Limb (tissue), 2 donors: ENCODE results near the gene THSD7A.
A peak's percentile ranks its signal among the peaks of the same experiment; 100 is the strongest.

Experiments
- DNase-seq, 2 donors: peaks; one replicate each; pipeline ENCODE4 v3.0.0-alpha.2; 2016; ENCODE audit errors: extremely low spot score in 2 of 2

Gene THSD7A

DNA sequence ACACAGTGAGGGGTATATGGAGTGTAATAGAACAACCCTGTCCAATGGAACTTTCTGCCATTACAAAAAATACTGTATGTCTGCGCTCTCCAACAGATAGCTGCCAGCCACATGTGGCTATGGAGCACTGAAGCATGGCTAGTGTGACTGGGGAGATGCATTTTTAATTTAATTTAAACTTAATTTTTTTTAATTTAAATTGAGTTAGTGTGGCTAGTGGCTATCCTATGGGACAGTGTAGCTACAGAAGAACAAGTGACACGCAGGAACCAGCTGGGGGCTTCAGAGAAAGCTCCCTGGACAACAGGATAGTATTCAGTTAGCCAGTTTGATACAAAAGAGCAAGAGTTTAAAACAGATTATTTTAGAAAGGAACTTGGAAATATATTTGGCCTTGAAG lies 408.0 kb downstream of the THSD7A start:
- no peak for DNase-seq

DNA sequence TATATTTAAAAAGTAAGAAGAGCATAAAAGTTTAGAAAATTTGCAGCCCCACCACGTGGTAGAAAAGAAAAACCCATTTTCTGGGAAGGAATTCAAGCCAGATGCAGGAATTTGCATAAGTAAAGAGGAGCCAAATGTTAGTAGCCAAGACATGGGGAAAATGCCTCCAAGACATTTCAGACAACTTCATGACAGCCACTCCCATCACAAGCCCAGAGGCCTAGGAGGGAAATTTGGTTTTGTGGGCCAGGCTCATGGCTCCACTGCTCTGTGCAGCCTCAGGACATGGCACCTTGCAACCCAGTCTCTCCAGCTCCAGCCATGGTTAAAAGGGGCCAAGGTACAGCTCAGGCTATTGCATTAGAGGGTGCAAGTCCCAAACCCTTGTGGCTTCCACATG lies 411.9 kb downstream of the THSD7A start:
- DNase-seq: no peak

- DNase-seq: no peak
Measured at GRCh38 chr7:11416641-11417458, 415.1 kb downstream of the THSD7A start.

DNA sequence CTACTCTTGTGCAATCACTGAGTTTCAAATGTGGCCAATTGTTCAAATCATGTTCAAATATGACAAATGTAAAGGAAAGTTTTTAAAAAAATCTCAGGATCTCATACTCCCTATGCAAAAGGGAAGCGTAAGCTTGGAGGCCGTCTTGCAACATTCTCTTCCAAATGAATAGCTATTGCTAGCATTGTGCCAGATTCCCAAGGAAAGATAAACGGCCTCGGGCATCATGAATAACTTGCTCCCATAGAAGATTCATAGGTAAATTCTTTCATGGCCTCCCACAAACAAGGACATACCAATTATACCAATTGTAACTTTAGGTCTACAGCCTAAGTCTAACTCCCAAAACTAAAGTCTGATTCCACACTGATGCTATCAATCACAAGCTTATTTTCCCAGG lies 416.9 kb downstream of the THSD7A start:
- no peak for DNase-seq

GRCh38 chr7:11413901-11414300 lies 418.1 kb downstream of the THSD7A start:
- DNase-seq: no peak

- DNase-seq: no peak
Measured at GRCh38 chr7:11412036-11412435, 420.0 kb downstream of the THSD7A start.

- DNase-seq: no peak
Measured at GRCh38 chr7:11410656-11411644, 421.0 kb downstream of the THSD7A start.

- no peak for DNase-seq
Measured at GRCh38 chr7:11404355-11404754, 427.6 kb downstream of the THSD7A start.

DNA sequence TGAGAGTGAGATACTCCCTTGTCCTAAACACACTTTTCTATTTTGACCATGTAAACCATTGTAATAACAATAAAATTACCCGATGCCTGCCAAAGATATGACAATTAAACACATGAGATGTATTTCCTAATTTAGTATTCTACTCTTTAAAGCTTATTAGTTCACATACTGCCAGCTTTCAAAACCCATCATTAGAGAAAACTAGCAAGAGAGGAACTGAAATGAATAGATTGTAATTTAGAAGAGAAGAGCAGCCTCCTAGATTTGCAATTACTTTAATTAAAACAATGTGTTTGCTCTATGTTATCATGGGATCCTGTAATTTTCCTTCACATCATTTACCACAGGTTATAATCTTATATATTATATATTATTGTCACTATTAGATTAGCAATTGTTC lies 428.2 kb downstream of the THSD7A start:
- DNase-seq: no peak

DNA sequence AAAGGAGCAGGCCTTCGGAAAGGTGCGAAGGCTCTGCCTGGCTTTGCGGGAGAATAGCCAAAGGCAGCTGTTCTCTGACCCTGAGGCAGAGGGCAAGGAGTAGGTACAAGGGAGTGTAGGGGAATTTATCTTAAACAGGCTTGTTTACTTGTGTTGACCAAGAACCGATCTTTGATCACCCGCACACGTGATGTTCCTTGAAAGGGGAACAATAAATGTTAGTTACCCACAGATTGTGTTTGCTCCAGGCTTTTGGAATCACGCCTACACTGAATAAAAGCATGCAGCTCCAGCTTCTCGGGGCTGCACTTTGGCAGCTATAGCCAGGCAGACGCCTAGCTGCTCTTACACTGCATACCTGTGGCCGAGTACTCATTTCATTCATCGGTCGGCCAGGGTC lies 437.6 kb downstream of the THSD7A start:
- no peak for DNase-seq

DNA sequence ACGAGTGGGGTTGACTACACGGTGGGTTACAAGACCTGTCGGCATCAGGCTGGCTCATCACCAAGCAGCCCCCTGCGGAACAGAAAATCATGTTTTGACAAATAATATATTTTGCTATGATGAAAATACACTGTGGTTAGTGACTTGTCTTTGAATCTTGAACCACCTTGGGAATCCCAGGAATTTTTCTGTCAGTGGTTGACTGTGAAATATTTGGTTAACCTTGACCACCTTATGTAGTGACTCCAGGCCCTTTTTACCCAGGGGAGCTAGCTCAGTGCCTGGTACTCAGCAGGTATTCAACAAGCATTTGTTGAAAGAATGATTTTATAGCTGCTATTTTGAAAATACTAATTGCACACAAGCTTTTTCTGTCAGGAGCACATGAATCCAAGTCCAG lies 452.4 kb downstream of the THSD7A start:
- no peak for DNase-seq

DNA sequence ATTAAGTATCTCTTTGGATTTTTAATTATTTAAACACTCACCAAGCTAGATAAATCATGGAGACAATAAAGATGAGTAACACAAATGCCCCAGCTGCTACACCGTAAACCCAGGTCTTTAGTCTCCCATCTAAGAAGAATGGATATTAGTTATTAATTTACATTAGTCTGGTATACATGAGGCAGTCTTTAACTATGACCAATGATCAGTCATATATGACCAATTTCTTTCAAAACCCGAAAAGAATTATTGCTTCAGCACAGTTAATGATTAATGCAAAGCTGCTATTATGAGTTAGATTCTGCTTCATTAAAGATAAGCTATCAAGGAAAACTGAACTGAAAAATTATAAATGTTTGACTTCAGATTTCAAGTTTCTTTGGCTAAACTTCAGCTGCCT lies 455.5 kb downstream of the THSD7A start:
- DNase-seq: no peak

GRCh38 chr7:11374629-11375028 lies 457.4 kb downstream of the THSD7A start:
- DNase-seq: no peak

DNA sequence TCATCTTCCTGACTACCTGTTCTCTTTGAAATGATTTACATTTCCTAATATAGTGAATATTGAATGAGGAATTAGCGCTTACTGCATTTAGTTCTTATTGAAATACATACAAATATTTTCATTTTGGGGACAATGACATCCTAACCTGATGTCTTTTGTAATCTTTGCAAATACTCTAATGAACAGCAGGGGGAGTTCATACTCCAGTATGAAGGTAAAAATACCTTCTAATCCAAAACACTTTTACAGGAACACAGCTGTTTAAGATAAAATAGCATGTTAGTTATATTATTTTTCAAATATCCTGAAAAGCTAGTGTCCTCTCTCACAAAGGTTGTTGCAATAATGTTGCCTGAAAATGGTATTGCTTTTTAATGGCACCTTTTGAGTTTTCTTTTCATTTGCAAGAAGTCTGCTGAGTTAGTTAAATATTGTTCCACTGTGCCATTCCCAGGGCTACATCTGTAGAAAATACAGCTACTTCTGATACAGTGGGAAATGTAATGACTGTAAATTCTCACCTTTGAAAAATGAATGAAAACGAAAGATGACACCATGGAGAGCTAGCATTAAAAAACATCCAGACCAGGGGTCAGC lies 458.4 kb downstream of the THSD7A start:
- DNase-seq: no peak

GRCh38 chr7:11369696-11370095 lies 462.3 kb downstream of the THSD7A start:
- no peak for DNase-seq

- DNase-seq: no peak
Measured at GRCh38 chr7:11366118-11366517, 465.9 kb downstream of the THSD7A start.

- no peak for DNase-seq
Measured at GRCh38 chr7:11358637-11359036, 473.4 kb downstream of the THSD7A start.

GRCh38 chr7:11355399-11356005 lies 476.5 kb downstream of the THSD7A start:
- DNase-seq: no peak

DNA sequence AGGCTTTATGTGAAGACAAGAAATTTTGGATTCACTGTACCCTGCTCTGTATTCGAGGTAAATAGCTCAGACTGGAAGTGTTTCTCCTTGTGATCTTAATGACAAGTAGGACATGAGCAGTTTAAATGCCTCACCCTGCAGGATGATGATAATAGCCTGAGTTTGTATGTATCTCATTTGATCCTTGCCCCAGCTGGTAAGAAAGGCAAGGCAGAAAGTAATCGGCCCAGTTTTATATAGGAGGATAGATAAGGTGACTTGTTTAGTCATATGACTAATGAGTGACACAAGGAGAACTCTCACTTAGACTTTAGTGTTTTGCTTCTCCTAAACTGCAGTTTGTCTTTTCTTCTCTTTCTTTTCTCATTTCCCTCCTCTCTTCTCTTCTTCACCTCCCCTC lies 485.7 kb downstream of the THSD7A start:
- no peak for DNase-seq

GRCh38 chr7:11345621-11346020 lies 486.4 kb downstream of the THSD7A start:
- DNase-seq: no peak

DNA sequence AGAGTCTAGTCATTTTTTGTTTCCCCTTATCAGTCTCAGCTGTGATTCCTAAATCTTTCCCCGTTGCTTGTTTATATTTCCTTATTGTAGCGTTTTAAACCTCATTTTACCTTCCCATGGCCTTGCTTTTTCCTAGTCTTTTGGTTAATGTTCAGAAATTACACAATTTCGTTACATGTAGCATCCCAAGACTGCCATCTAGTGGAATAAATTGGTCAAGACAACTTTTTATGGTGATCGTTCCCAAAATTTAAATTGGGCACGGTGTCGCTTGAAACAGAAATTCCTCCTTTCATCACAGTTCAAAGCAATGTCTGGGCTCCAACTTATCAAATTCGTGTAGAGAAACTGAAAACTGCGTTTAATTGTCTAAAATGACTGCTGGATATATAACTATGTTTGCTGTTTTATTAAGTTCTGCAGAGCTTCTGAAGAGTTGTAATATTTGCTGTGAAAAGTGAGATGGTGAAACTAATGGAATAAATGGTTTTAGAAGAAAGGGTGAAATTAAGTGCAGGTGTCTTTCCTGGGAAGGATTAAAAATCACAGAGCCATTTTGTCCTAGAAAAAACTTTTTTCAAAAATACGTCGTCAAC lies 488.1 kb downstream of the THSD7A start:
- peak in 1 of 2 donors; percentile 73 for DNase-seq
